Calu3 (cell line): ENCODE measurements around the gene LDLRAP1. TPM values are rescaled to one million over a fixed set of nuclear protein-coding genes. Genes with fewer than 3 reads are reported as not detected.
A peak's percentile ranks its signal among the peaks of the same experiment; 100 is the strongest.

Source experiments
- Bru-seq: library from RNA; stranded (reverse); fragments of 400-500 nt; gene quantifications from one replicate; lab custom pipeline; 2021; lab: Mats Ljungman, UMichigan
- BruChase-seq, 2 experiments: library from RNA; stranded (reverse); fragments of 400-500 nt; gene quantifications; one replicate each; lab custom pipeline; 2021; lab: Mats Ljungman, UMichigan
- BruUV-seq: library from RNA; stranded (reverse); fragments of 400-500 nt; replicated peaks from 2 replicates; lab custom pipeline; 2021; lab: Mats Ljungman, UMichigan
- CTCF ChIA-PET: fragments of 300-600 bp; sonication (Branson Sonifier 250); formaldehyde crosslinking; loops from one replicate; lab custom pipeline; 2022; ENCODE audit warnings: antibody characterized with exemption; lab: Charles Lee
- DNase-seq: peaks from one replicate; pipeline ENCODE4 v3.0.0; 2022
- H3K27ac Mint-ChIP-seq: one replicate; pipeline ENCODE4 v1.8.0; 2022; ENCODE audit warnings: mixed read lengths; ENCODE audit not compliant: unreplicated experiment
- H3K27me3 Mint-ChIP-seq: one replicate; pipeline ENCODE4 v1.8.0; 2022; ENCODE audit warnings: mixed read lengths; ENCODE audit not compliant: unreplicated experiment
- H3K36me3 Mint-ChIP-seq: one replicate; pipeline ENCODE4 v1.8.0; 2022; ENCODE audit warnings: mild to moderate bottlenecking, moderate library complexity, mixed read lengths; ENCODE audit not compliant: insufficient read depth, unreplicated experiment
- H3K4me1 Mint-ChIP-seq: one replicate; pipeline ENCODE4 v1.8.0; 2022; ENCODE audit warnings: mild to moderate bottlenecking, low read depth, mixed read lengths; ENCODE audit not compliant: unreplicated experiment
- H3K4me3 Mint-ChIP-seq: one replicate; pipeline ENCODE4 v1.8.0; 2022; ENCODE audit warnings: mild to moderate bottlenecking, low read depth, moderate library complexity, mixed read lengths; ENCODE audit not compliant: unreplicated experiment
- H3K9me3 Mint-ChIP-seq: one replicate; pipeline ENCODE4 v1.8.0; 2022; ENCODE audit warnings: low read depth, mixed read lengths; ENCODE audit not compliant: unreplicated experiment
- intact Hi-C: fragments of 100-400 bp; cut with micrococcal nuclease; formaldehyde crosslinking; loops from one replicate; pipeline ENCODE4 v1.10.0; 2022; ENCODE audit not compliant: unreplicated experiment
- long read RNA-seq: library from polyadenylated mRNA; stranded (forward); transcript quantifications from one replicate; pipeline ENCODE4 v2.0.0, GENCODE V29; 2022
- total RNA-seq: library from RNA; stranded (reverse); gene quantifications from 2 replicates; pipeline ENCODE4 v1.2.3, GENCODE V29; 2022
- TF ChIP-seq, protein P1 (sequence below): fragments of 200-600 bp; IDR thresholded peaks from one replicate; pipeline ENCODE4 v1.8.0; 2022; ENCODE audit warnings: antibody characterized with exemption; ENCODE audit not compliant: unreplicated experiment

LDLRAP1 gene
- 8.3 and 12.2 TPM in 2 replicates for total RNA-seq
- percentile 45 among the genes with signal in this experiment for Bru-seq, nascent RNA
- percentile 55 among the genes with signal in this experiment for BruChase-seq, experiment 1, labeled RNA remaining after a 6-hour chase
- BruChase-seq, experiment 2, labeled RNA remaining after a 2-hour chase: percentile 64 among the genes with signal in this experiment
- long read RNA-seq, transcript LDLRAP1-201 (9 exons, 2,940 nt): major isoform, 7 of 16 reads
- long read RNA-seq, partial matches to known transcripts: 2 of 16 reads
- long read RNA-seq, other reads (novel, unspliced or antisense): 5 of 16 reads

DNA sequence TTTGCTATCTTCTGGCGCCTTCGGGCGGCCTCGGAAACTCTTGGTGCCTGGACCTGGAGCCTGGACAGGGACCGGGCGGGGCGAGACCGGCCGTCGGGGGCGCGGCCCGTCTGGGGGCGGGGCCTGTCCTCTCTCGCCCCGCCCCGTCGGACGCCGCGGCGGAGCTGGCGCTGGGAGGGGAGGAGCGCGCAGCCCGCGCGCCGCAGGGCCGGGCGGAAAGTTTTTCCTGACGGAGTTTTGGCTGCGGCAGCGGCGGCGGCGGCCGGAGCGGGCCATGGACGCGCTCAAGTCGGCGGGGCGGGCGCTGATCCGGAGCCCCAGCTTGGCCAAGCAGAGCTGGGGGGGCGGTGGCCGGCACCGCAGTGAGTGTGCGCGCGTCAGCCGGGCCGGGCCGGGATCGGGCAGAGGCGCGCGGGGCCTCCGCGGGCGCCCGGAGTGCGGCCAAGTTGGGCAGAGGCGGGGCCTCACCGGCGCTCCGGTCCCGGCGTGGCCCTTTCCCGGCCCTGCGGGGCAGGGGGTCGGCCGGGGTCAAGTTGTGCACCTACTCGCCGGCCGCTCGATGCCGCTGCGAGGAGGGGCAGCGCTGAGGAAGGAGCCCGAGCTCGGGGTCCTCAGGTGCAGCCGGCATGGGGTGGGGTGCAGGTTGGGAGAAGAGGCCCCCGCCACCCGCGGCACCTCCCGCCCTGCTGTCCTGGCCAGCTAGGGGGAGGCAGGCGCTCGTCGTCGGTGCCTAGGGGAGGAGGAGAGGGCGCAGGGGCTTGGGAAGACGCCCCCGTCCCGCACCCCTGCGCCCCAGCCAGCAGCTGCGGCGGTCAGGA lies at the start of gene LDLRAP1:
Gene LDLRAP1 (plus strand): TSS at position 182 of the 818 bp plus-strand sequence. CDS start 93 bp downstream, at position 275.
- Mint-ChIP-seq H3K4me3 (peak within 1 kb of the TSS; percentile 71), H3K27ac (no peak within 1 kb of the TSS), H3K4me1 (peaks cover under 1% of the 10 kb centered on the region), H3K36me3 (peaks cover 3% of the 10 kb centered on the region), H3K9me3 (no peaks in the 10 kb centered on the region), H3K27me3 (no peaks in the 10 kb centered on the region)
- intact Hi-C loops: no loop called here
- CTCF ChIA-PET: no interaction called here
- no TSS peak for BruUV-seq
- peak; percentile 71 for DNase-seq
- TF ChIP-seq, protein P1, sequence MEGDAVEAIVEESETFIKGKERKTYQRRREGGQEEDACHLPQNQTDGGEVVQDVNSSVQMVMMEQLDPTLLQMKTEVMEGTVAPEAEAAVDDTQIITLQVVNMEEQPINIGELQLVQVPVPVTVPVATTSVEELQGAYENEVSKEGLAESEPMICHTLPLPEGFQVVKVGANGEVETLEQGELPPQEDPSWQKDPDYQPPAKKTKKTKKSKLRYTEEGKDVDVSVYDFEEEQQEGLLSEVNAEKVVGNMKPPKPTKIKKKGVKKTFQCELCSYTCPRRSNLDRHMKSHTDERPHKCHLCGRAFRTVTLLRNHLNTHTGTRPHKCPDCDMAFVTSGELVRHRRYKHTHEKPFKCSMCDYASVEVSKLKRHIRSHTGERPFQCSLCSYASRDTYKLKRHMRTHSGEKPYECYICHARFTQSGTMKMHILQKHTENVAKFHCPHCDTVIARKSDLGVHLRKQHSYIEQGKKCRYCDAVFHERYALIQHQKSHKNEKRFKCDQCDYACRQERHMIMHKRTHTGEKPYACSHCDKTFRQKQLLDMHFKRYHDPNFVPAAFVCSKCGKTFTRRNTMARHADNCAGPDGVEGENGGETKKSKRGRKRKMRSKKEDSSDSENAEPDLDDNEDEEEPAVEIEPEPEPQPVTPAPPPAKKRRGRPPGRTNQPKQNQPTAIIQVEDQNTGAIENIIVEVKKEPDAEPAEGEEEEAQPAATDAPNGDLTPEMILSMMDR: no peak

GRCh38 chr1:25494952-25495351 lies 48.5 kb upstream of the LDLRAP1 start:
- Mint-ChIP-seq H3K4me1 (no peaks in the 10 kb centered on the region), H3K9me3 (no peaks in the 10 kb centered on the region), H3K36me3 (peaks cover 15% of the 10 kb centered on the region), H3K27ac (no peak overlapping the region), H3K4me3 (no peak overlapping the region), H3K27me3 (no peaks in the 10 kb centered on the region)
- intact Hi-C loops: no loop called here
- TF ChIP-seq, protein P1: no peak
- no TSS peak for BruUV-seq
- CTCF ChIA-PET: no interaction called here
- DNase-seq: no peak

DNA sequence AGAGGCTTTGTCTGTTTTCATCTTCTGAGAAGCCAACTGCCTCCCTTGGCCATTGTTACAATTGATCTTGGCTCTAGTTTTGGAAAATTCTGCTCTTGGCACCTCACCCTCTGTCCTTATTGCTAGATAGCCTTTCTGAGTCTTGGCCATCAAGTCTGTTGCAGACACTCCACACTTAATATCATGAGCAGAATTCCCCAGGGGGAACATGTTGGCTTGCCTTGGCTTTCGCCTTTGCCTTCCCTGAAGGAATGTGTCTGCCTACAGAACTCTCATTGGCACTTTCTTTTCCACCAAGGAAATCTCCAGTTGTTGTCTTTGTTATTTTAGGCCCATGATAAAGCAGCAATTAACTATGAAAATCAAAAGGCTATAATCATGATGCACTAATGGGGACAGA lies 42.7 kb upstream of the LDLRAP1 start:
- no peaks in the 10 kb centered on the region for H3K27me3 Mint-ChIP-seq
- DNase-seq: no peak
- TF ChIP-seq, protein P1: no peak
- H3K4me3 Mint-ChIP-seq: no peak overlapping the region
- intact Hi-C loops: loop anchor here (5.0 kb wide), 2 partner anchors 297 to 312 kb away; no protein-coding TSS in a partner anchor
- CTCF ChIA-PET: interaction anchor here (0.6 kb wide), 1 partner anchor 347 kb away, joined by 5 read pairs; no protein-coding TSS in a partner anchor
- no peaks in the 10 kb centered on the region for H3K4me1 Mint-ChIP-seq
- no TSS peak for BruUV-seq
- H3K27ac Mint-ChIP-seq: no peak overlapping the region
- H3K36me3 Mint-ChIP-seq: peaks cover 5% of the 10 kb centered on the region
- H3K9me3 Mint-ChIP-seq: no peaks in the 10 kb centered on the region

GRCh38 chr1:25501235-25502058 lies 42.0 kb upstream of the LDLRAP1 start:
- Mint-ChIP-seq H3K4me3 (no peak overlapping the region), H3K36me3 (peaks cover 7% of the 10 kb centered on the region), H3K27ac (no peak overlapping the region), H3K27me3 (no peaks in the 10 kb centered on the region), H3K4me1 (no peaks in the 10 kb centered on the region), H3K9me3 (no peaks in the 10 kb centered on the region)
- no TSS peak for BruUV-seq
- TF ChIP-seq, protein P1: no peak
- intact Hi-C loops: loop anchor here (5.0 kb wide), 2 partner anchors 296 to 311 kb away; no protein-coding TSS in a partner anchor
- no peak for DNase-seq
- CTCF ChIA-PET: interaction anchor here (0.6 kb wide), 1 partner anchor 347 kb away, joined by 5 read pairs; no protein-coding TSS in a partner anchor
